Transverse colon (tissue), 4 donors: ENCODE data around the gene ACSF3.

ENCODE experiments used
- POLR2A ChIP-seq: fragments of 450-650 bp; IDR thresholded peaks from one replicate; pipeline ENCODE4 v1.6.1; 2016; ENCODE audit warnings: antibody characterized with exemption, mild to moderate bottlenecking, moderate library complexity
- POLR2AphosphoS5 ChIP-seq, 3 donors: sonication (generic); formaldehyde crosslinking; IDR thresholded peaks; one replicate each; pipeline ENCODE4 v1.6.1; 2016; ENCODE audit warnings: antibody characterized with exemption in 3 of 3
- TF ChIP-seq, protein P1 (sequence below), 5 experiments: fragments of 200-600 bp in 3 of 5; fragments of 450-650 bp in 2 of 5; sonication (generic) in 3 of 5; IDR thresholded peaks; 1 replicate in 2 of 5; 2 replicates in 3 of 5; pipeline ENCODE4 v1.5.1; 2016 to 2017; ENCODE audit warnings: antibody characterized with exemption in 5 of 5, inconsistent platforms in 3 of 5, mild to moderate bottlenecking in 2 of 5, moderate library complexity in 1 of 5

GRCh38 chr16:89117975-89118289, 24.3 kb downstream of the ACSF3 start:
- no peak for TF ChIP-seq POLR2A
- TF ChIP-seq, protein P1, sequence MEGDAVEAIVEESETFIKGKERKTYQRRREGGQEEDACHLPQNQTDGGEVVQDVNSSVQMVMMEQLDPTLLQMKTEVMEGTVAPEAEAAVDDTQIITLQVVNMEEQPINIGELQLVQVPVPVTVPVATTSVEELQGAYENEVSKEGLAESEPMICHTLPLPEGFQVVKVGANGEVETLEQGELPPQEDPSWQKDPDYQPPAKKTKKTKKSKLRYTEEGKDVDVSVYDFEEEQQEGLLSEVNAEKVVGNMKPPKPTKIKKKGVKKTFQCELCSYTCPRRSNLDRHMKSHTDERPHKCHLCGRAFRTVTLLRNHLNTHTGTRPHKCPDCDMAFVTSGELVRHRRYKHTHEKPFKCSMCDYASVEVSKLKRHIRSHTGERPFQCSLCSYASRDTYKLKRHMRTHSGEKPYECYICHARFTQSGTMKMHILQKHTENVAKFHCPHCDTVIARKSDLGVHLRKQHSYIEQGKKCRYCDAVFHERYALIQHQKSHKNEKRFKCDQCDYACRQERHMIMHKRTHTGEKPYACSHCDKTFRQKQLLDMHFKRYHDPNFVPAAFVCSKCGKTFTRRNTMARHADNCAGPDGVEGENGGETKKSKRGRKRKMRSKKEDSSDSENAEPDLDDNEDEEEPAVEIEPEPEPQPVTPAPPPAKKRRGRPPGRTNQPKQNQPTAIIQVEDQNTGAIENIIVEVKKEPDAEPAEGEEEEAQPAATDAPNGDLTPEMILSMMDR (IDR thresholded peaks at IDR 0.05), result no peak
- no peak for TF ChIP-seq POLR2AphosphoS5 (IDR thresholded peaks at IDR 0.05)
